GM23338 (cell line): ENCODE measurements around the gene ZNF678.

Experiments used
- EZH2 ChIP-seq: fragments of 200-600 bp; sonication (generic); IDR thresholded peaks from one replicate; pipeline ENCODE4 v1.8.0; 2017; ENCODE audit warnings: antibody characterized with exemption, mild to moderate bottlenecking, low read depth; ENCODE audit not compliant: unreplicated experiment
- EZH2phosphoT487 ChIP-seq: fragments of 200-600 bp; sonication (generic); IDR thresholded peaks from one replicate; pipeline ENCODE4 v1.8.1; 2018; ENCODE audit warnings: antibody characterized with exemption; ENCODE audit not compliant: unreplicated experiment
- NANOG ChIP-seq: IDR thresholded peaks from 2 replicates; pipeline ENCODE4 v1.6.1; 2016; ENCODE audit warnings: antibody characterized with exemption, borderline replicate concordance
- POLR2AphosphoS5 ChIP-seq: IDR thresholded peaks from 2 replicates; pipeline ENCODE4 v1.6.1; 2016; ENCODE audit warnings: antibody characterized with exemption, low read depth
- STAT1 ChIP-seq: IDR thresholded peaks from one replicate; pipeline ENCODE4 v1.6.1; 2016; ENCODE audit warnings: antibody characterized with exemption; ENCODE audit not compliant: unreplicated experiment
- ZNF114 ChIP-seq: fragments of 250-450 bp; sonication (Bioruptor Pico); IDR thresholded peaks from 2 replicates; pipeline ENCODE4 v1.5.0; 2020; ENCODE audit warnings: mild to moderate bottlenecking, moderate library complexity
- ZNF331 ChIP-seq: fragments of 250-450 bp; sonication (Bioruptor Pico); IDR thresholded peaks from 2 replicates; pipeline ENCODE4 v1.5.0; 2020; ENCODE audit warnings: low read depth, mild to moderate bottlenecking, moderate library complexity
- TF ChIP-seq, protein P1 (sequence below), 2 experiments: fragments of 200-600 bp in 1 of 2; sonication (generic) in 1 of 2; conservative IDR thresholded peaks; 2 replicates each; pipeline versions ENCODE4 v1.5.1 to v1.6.1; 2016 to 2017; ENCODE audit warnings: antibody characterized with exemption in 2 of 2, low read depth in 2 of 2, mild to moderate bottlenecking in 2 of 2, moderate library complexity in 1 of 2
- TF ChIP-seq, protein P2 (sequence below): IDR thresholded peaks from 2 replicates; pipeline ENCODE4 v1.6.1; 2016; ENCODE audit warnings: antibody characterized with exemption
- TF ChIP-seq, protein P3 (sequence below): IDR thresholded peaks from one replicate; pipeline ENCODE4 v1.6.1; 2018; ENCODE audit warnings: antibody characterized with exemption; ENCODE audit not compliant: unreplicated experiment

DNA sequence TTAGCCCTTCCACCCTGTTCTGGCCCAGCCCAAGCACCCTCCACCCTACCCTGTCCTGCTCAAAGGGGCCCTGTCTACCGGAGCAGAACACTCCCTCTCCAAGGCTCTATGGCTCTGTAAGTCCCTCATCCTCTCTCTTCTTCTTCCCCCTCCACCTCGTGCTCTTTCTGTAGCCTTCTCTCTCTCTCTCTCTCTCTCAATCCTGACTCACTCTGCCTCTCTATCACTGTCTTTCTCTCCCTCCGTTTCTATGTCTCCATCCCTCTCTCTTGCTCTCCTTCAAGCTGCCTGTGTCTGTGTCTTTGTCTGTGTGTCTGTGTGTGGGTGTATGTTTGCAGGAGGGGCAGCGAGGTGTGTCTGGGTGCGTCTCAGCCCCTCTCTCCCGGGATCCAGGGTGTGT, 1.3 kb upstream of the ZNF678 start:
- TF ChIP-seq, protein P1, sequence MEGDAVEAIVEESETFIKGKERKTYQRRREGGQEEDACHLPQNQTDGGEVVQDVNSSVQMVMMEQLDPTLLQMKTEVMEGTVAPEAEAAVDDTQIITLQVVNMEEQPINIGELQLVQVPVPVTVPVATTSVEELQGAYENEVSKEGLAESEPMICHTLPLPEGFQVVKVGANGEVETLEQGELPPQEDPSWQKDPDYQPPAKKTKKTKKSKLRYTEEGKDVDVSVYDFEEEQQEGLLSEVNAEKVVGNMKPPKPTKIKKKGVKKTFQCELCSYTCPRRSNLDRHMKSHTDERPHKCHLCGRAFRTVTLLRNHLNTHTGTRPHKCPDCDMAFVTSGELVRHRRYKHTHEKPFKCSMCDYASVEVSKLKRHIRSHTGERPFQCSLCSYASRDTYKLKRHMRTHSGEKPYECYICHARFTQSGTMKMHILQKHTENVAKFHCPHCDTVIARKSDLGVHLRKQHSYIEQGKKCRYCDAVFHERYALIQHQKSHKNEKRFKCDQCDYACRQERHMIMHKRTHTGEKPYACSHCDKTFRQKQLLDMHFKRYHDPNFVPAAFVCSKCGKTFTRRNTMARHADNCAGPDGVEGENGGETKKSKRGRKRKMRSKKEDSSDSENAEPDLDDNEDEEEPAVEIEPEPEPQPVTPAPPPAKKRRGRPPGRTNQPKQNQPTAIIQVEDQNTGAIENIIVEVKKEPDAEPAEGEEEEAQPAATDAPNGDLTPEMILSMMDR (conservative IDR thresholded peaks at IDR 0.05; ENCODE audit: low read depth in 2 of 2) = no peak
- no peak for TF ChIP-seq EZH2
- TF ChIP-seq STAT1 = no peak
- TF ChIP-seq ZNF114 (CRISPR knock-in tag) = no peak
- TF ChIP-seq POLR2AphosphoS5 = no peak
- TF ChIP-seq, protein P2, sequence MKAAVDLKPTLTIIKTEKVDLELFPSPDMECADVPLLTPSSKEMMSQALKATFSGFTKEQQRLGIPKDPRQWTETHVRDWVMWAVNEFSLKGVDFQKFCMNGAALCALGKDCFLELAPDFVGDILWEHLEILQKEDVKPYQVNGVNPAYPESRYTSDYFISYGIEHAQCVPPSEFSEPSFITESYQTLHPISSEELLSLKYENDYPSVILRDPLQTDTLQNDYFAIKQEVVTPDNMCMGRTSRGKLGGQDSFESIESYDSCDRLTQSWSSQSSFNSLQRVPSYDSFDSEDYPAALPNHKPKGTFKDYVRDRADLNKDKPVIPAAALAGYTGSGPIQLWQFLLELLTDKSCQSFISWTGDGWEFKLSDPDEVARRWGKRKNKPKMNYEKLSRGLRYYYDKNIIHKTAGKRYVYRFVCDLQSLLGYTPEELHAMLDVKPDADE = no peak
- no peak for TF ChIP-seq ZNF331 (CRISPR knock-in tag)
- TF ChIP-seq, protein P3, sequence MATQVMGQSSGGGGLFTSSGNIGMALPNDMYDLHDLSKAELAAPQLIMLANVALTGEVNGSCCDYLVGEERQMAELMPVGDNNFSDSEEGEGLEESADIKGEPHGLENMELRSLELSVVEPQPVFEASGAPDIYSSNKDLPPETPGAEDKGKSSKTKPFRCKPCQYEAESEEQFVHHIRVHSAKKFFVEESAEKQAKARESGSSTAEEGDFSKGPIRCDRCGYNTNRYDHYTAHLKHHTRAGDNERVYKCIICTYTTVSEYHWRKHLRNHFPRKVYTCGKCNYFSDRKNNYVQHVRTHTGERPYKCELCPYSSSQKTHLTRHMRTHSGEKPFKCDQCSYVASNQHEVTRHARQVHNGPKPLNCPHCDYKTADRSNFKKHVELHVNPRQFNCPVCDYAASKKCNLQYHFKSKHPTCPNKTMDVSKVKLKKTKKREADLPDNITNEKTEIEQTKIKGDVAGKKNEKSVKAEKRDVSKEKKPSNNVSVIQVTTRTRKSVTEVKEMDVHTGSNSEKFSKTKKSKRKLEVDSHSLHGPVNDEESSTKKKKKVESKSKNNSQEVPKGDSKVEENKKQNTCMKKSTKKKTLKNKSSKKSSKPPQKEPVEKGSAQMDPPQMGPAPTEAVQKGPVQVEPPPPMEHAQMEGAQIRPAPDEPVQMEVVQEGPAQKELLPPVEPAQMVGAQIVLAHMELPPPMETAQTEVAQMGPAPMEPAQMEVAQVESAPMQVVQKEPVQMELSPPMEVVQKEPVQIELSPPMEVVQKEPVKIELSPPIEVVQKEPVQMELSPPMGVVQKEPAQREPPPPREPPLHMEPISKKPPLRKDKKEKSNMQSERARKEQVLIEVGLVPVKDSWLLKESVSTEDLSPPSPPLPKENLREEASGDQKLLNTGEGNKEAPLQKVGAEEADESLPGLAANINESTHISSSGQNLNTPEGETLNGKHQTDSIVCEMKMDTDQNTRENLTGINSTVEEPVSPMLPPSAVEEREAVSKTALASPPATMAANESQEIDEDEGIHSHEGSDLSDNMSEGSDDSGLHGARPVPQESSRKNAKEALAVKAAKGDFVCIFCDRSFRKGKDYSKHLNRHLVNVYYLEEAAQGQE = no peak
- TF ChIP-seq EZH2phosphoT487 = no peak
- no peak for TF ChIP-seq NANOG
